Calu3 (cell line): Measurements from ENCODE around the gene RCAN1. TPM values are rescaled to one million over a fixed set of nuclear protein-coding genes. Genes with fewer than 3 reads are reported as not detected.
A peak's percentile ranks its signal among the peaks of the same experiment; 100 is the strongest.

Source experiments
- BruUV-seq: library from RNA; stranded (reverse); fragments of 400-500 nt; replicated peaks from 2 replicates; lab custom pipeline; 2021; lab: Mats Ljungman, UMichigan
- CTCF ChIA-PET: fragments of 300-600 bp; sonication (Branson Sonifier 250); formaldehyde crosslinking; loops from one replicate; lab custom pipeline; 2022; ENCODE audit warnings: antibody characterized with exemption; lab: Charles Lee
- DNase-seq: peaks from one replicate; pipeline ENCODE4 v3.0.0; 2022
- H3K27ac Mint-ChIP-seq: one replicate; pipeline ENCODE4 v1.8.0; 2022; ENCODE audit warnings: mixed read lengths; ENCODE audit not compliant: unreplicated experiment
- H3K27me3 Mint-ChIP-seq: one replicate; pipeline ENCODE4 v1.8.0; 2022; ENCODE audit warnings: mixed read lengths; ENCODE audit not compliant: unreplicated experiment
- H3K36me3 Mint-ChIP-seq: one replicate; pipeline ENCODE4 v1.8.0; 2022; ENCODE audit warnings: mild to moderate bottlenecking, moderate library complexity, mixed read lengths; ENCODE audit not compliant: insufficient read depth, unreplicated experiment
- H3K4me1 Mint-ChIP-seq: one replicate; pipeline ENCODE4 v1.8.0; 2022; ENCODE audit warnings: mild to moderate bottlenecking, low read depth, mixed read lengths; ENCODE audit not compliant: unreplicated experiment
- H3K4me3 Mint-ChIP-seq: one replicate; pipeline ENCODE4 v1.8.0; 2022; ENCODE audit warnings: mild to moderate bottlenecking, low read depth, moderate library complexity, mixed read lengths; ENCODE audit not compliant: unreplicated experiment
- H3K9me3 Mint-ChIP-seq: one replicate; pipeline ENCODE4 v1.8.0; 2022; ENCODE audit warnings: low read depth, mixed read lengths; ENCODE audit not compliant: unreplicated experiment
- CTCF ChIP-seq: fragments of 200-600 bp; IDR thresholded peaks from one replicate; pipeline ENCODE4 v1.8.0; 2022; ENCODE audit warnings: antibody characterized with exemption; ENCODE audit not compliant: unreplicated experiment
- intact Hi-C: fragments of 100-400 bp; cut with micrococcal nuclease; formaldehyde crosslinking; loops from one replicate; pipeline ENCODE4 v1.10.0; 2022; ENCODE audit not compliant: unreplicated experiment
- total RNA-seq: library from RNA; stranded (reverse); gene quantifications from 2 replicates; pipeline ENCODE4 v1.2.3, GENCODE V29; 2022

Gene RCAN1
- total RNA-seq, 1 experiment from 2014 or later, result 25.4 TPM

- no peaks in the 10 kb centered on the region for H3K9me3 Mint-ChIP-seq
- no peak for DNase-seq
- H3K4me1 Mint-ChIP-seq, result peaks cover 21% of the 10 kb centered on the region
- TF ChIP-seq CTCF, result no peak
- H3K27me3 Mint-ChIP-seq, result no peaks in the 10 kb centered on the region
- H3K27ac Mint-ChIP-seq, result no peak overlapping the region
- H3K4me3 Mint-ChIP-seq, result no peak overlapping the region
- intact Hi-C loops, result no loop called here
- CTCF ChIA-PET, result interaction anchor here (0.7 to 1.9 kb wide), 5 partner anchors 19 to 1414 kb away, joined by 3 to 17 read pairs (median 8); no protein-coding TSS in a partner anchor
- no TSS peak for BruUV-seq
- H3K36me3 Mint-ChIP-seq, result no peaks in the 10 kb centered on the region
These were observed 12.9 kb downstream of the RCAN1 start for GRCh38 chr21:34602061-34602460.

- CTCF ChIA-PET, result no interaction called here
- no peaks in the 10 kb centered on the region for H3K9me3 Mint-ChIP-seq
- no peak for TF ChIP-seq CTCF
These were observed 15.3 kb downstream of the RCAN1 start for GRCh38 chr21:34599534-34600101.

GRCh38 chr21:34598931-34599400 is 15.9 kb downstream of the RCAN1 start:
- intact Hi-C loops, result no loop called here
- no peaks in the 10 kb centered on the region for H3K9me3 Mint-ChIP-seq
- peak; percentile 6 for DNase-seq
- no peak overlapping the region for H3K27ac Mint-ChIP-seq
- no peak overlapping the region for H3K4me3 Mint-ChIP-seq
- no peak for TF ChIP-seq CTCF
- H3K27me3 Mint-ChIP-seq, result no peaks in the 10 kb centered on the region
- no TSS peak for BruUV-seq
- H3K4me1 Mint-ChIP-seq, result peaks cover 21% of the 10 kb centered on the region
- CTCF ChIA-PET, result no interaction called here
- no peaks in the 10 kb centered on the region for H3K36me3 Mint-ChIP-seq

More at GRCh38 chr21:34599534-34600101, 15.3 kb downstream of the RCAN1 start:
- no TSS peak for BruUV-seq
- Mint-ChIP-seq H3K4me1 (peaks cover 21% of the 10 kb centered on the region), H3K27ac (no peak overlapping the region), H3K27me3 (no peaks in the 10 kb centered on the region), H3K4me3 (no peak overlapping the region), H3K36me3 (no peaks in the 10 kb centered on the region)
- intact Hi-C loops, result no loop called here
- DNase-seq, result no peak

- no peaks in the 10 kb centered on the region for H3K36me3 Mint-ChIP-seq
- H3K4me1 Mint-ChIP-seq, result peaks cover 21% of the 10 kb centered on the region
- CTCF ChIA-PET, result no interaction called here
- no peaks in the 10 kb centered on the region for H3K9me3 Mint-ChIP-seq
- no peak for DNase-seq
- H3K4me3 Mint-ChIP-seq, result no peak overlapping the region
- intact Hi-C loops, result no loop called here
- TF ChIP-seq CTCF, result no peak
- H3K27me3 Mint-ChIP-seq, result no peaks in the 10 kb centered on the region
- BruUV-seq, result no TSS peak
- H3K27ac Mint-ChIP-seq, result no peak overlapping the region
These were observed 17.5 kb downstream of the RCAN1 start for GRCh38 chr21:34597406-34597805.
